DOHH2 (cell line): ENCODE data around the gene KBTBD13.

Experiments
- EZH2phosphoT487 ChIP-seq: fragments of 200-600 bp; sonication (generic); IDR thresholded peaks from 2 replicates; pipeline ENCODE4 v1.6.1; 2017; ENCODE audit warnings: borderline replicate concordance, mild to moderate bottlenecking, antibody characterized with exemption, low read length, moderate library complexity, mixed read lengths
- TF ChIP-seq, protein P1 (sequence below): fragments of 200-600 bp; sonication (generic); IDR thresholded peaks from one replicate; pipeline ENCODE4 v1.5.1; 2014; ENCODE audit warnings: antibody characterized with exemption, mild to moderate bottlenecking, low read depth, low read length; ENCODE audit not compliant: poor library complexity, severe bottlenecking

DNA sequence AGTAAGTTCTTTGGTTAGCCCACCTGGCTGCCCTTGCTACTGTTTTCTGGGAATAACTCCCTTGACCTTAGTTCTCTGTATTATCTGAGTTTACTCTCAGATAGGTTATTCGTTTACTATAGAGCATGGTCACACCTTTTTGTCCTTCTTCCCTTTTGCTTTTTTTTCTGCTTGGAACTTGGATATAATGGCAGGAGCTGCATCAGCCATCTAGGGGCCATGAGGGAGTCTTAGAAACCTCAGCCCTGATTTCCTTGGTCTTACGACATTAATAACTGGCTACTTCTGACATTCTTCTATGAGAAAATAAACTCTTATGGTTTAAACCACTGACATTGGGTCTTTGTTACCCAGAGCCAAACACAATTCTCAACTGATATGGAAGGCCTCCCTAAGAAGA is 34.8 kb upstream of the KBTBD13 start:
- TF ChIP-seq, protein P1, sequence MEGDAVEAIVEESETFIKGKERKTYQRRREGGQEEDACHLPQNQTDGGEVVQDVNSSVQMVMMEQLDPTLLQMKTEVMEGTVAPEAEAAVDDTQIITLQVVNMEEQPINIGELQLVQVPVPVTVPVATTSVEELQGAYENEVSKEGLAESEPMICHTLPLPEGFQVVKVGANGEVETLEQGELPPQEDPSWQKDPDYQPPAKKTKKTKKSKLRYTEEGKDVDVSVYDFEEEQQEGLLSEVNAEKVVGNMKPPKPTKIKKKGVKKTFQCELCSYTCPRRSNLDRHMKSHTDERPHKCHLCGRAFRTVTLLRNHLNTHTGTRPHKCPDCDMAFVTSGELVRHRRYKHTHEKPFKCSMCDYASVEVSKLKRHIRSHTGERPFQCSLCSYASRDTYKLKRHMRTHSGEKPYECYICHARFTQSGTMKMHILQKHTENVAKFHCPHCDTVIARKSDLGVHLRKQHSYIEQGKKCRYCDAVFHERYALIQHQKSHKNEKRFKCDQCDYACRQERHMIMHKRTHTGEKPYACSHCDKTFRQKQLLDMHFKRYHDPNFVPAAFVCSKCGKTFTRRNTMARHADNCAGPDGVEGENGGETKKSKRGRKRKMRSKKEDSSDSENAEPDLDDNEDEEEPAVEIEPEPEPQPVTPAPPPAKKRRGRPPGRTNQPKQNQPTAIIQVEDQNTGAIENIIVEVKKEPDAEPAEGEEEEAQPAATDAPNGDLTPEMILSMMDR = no peak
- no peak for TF ChIP-seq EZH2phosphoT487
